Colon (tissue), 2 donors: Measurements from ENCODE around the gene S100A7A.

ENCODE experiments used
- FAIRE-seq: peaks from 2 replicates; lab custom pipeline; 2012; peaks lifted over from hg19 to GRCh38; lab: Jason Lieb, UNC
- donor health status: control.
- donor health status: control.

The S100A7A gene

DNA sequence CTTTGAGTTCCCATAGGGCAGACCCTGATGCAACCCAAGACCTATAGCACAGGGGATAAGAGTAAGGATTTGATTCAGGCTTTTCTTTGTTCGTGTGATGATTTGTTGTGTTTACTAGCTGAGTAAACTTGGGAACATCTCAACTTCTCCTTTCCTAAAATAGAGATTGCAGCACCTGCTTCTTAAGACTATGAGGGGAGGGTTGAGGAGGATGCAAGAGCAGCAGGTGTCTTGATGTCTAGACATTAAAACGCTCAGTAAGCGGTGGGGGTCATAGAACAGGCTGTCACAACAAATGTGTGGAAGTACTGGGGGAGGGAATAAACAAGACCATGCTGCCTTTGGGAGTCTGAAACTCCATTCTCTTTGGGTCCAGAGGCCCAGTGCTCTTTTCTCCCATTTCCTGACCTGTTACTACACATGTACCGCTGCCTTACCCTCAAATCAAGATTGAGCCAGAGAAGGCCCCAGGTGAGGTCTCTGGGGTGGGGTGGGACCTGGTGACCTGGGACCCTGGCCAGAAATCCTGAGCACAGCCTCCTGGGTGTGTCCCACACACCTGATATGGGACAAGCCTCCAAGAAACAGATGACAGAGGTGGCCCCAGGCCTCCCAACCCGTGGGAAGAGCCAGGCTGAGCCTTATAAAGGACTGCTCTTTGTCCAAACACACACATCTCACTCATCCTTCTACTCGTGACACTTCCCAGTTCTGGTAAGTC, at the start of gene S100A7A:
S100A7A (plus strand) TSS at position 671 of the 721 bp plus-strand sequence. CDS start 1,563 bp downstream, outside the sequence.
- no peak for FAIRE-seq

GRCh38 chr1:153367090-153367489, 49.2 kb upstream of the S100A7A start:
- no peak for FAIRE-seq

DNA sequence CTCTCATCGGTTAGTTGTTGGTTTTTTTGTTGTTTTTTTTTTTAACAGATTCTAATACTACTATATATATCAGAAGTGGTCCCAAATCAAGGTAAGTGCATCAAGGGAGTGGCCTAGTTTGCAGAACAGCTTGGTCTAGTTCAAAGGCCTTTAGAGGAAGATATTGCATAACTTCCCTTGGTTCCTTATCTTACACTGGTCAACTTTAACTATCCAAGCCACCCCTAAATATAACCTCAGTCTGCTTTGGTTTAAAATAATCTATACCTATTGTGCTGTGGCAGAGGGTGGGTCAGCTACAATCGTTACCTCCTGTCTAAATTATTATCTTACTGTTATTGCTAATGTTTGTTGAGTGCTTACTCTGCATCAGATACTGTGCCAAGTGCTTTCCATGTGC, 47.8 kb upstream of the S100A7A start:
- FAIRE-seq: no peak

DNA sequence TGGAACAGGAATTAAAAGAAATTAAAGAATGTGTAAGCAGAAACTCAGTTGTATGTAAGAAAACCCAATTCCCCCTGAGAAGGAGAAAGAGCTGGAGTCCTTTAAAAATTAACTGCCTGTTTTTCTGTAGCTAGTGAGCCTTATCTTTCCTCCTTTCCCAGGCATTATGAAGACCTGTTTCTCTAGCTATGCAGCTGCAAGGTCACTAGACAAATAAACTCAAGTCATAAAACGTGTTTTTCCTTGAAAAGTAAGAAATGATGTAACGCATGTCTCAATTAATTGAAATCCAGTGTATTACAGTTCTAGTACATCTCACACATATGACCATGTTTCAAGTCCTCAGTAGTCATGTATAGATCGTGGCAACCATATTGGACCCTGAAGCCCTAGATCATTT, 46.2 kb upstream of the S100A7A start:
- FAIRE-seq: no peak

- no peak for FAIRE-seq
Observed at GRCh38 chr1:153371231-153371630, 45.1 kb upstream of the S100A7A start.

DNA sequence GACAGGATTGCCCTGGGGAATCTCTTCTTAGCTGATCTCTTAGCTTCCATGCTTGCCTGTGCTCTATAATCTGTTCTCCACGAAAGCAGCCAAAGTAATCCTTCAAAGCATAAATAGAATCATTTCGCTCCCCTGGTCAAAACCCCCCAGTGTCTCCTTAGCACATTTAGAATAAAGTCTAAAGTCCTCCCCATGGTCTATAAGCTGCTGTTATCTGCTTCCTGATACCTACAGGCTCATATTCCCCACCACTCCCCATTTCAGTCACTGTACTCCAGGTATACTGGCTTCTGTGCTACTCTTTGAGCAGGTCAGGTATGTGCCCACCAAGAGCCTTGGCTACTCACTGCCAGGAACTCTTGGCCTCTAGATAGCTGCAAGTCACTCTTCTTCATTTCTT, 43.7 kb upstream of the S100A7A start:
- FAIRE-seq: no peak

GRCh38 chr1:153374071-153374470, 42.2 kb upstream of the S100A7A start:
- no peak for FAIRE-seq

GRCh38 chr1:153375511-153375910, 40.8 kb upstream of the S100A7A start, which contains the start of gene S100A12:
Gene S100A12 (minus strand): TSS chr1:153375621. CDS start chr1:153374592, 1,029 bp downstream.
- no peak for FAIRE-seq

- FAIRE-seq: no peak
Observed at GRCh38 chr1:153379591-153379990, 36.7 kb upstream of the S100A7A start.

DNA sequence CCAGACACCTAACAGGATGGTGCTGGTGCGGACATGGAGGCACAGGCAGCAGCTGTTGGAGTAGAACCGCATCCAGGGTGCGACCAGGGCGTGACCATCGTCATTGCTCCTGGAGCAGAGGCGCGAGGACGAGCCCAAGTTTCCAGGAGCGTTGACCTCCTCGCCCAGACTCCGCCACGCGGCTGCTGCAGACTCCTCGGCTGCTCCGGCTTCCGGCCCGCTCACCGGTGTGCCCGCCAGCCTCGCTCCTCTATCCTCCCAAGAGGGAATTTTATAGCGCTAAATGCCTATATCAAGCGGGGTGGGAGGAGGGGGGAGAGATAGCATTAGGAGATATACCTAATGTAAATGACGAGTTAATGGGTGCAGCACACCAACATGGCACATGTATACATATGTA, 35.6 kb upstream of the S100A7A start:
- no peak for FAIRE-seq

DNA sequence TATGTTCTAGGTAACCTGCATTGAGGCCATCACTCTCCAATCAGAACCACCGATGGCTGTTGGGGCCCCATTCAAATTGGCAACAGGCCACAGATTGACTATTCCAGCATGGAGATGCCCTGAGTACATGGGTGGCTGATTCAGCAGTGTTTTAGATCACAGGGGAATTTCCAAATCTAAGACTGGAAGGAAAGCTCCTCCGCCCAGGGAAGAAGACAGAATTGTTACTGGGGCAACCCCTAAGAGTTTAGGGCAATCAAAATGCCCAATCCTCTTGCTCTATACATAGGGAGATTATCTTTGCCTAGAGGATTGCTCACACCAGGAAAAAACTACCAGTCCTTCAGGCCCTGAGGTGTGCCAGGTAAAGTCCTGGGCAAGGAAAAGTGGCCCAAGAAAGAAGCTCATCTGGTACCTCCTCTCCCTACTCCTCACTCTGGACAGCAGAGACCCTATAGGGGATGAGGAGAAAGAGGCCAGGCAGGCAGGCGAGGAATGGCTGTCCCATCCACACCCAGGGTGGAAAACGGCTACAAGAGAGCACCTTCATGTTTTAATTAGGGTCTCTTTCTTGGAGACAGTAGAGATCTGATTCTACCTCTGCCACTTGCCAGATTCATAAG, 31.3 kb upstream of the S100A7A start:
- no peak for FAIRE-seq

DNA sequence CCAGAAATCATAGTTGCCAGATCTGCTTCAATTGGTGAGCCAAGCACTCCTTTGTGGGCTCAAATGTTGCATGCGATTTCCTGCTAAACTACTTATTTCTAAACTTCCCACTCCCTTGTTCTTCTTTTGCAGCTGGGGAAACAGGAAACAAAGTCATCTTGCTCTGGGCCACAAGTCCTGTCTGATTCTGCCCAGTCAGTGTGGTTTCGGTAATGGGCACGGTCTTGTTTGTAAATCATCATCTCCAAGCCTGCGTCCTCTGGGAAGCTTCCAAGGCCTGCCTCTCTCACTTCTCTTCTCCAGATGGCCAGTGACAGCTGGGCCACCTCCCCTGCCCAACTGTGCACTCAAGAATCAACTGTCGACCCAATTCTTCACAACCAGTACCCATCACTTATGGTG, 29.8 kb upstream of the S100A7A start:
- FAIRE-seq: no peak

- no peak for FAIRE-seq
Observed at GRCh38 chr1:153387001-153387400, 29.3 kb upstream of the S100A7A start.

GRCh38 chr1:153387785-153388184, 28.5 kb upstream of the S100A7A start:
- no peak for FAIRE-seq

DNA sequence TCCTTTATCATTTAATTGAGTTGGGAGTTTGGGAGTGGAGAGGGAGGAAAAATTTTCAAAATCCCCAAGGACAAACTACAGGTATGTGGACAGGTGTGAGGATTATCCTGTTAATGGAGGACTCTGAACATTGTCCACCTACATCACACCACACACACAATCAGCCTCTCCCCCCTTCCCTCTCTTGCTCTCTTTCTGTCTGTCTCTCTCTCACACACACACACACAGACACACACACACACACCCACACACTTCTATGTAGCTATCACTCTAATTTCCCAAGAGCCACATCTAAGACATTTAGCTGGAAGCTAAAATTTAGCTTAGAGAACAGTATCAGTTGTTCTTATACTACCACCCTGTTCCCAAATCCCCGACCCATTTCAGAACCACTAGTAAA, 26.9 kb upstream of the S100A7A start:
- FAIRE-seq: no peak

- no peak for FAIRE-seq
Observed at GRCh38 chr1:153389973-153390879, 26.1 kb upstream of the S100A7A start.

DNA sequence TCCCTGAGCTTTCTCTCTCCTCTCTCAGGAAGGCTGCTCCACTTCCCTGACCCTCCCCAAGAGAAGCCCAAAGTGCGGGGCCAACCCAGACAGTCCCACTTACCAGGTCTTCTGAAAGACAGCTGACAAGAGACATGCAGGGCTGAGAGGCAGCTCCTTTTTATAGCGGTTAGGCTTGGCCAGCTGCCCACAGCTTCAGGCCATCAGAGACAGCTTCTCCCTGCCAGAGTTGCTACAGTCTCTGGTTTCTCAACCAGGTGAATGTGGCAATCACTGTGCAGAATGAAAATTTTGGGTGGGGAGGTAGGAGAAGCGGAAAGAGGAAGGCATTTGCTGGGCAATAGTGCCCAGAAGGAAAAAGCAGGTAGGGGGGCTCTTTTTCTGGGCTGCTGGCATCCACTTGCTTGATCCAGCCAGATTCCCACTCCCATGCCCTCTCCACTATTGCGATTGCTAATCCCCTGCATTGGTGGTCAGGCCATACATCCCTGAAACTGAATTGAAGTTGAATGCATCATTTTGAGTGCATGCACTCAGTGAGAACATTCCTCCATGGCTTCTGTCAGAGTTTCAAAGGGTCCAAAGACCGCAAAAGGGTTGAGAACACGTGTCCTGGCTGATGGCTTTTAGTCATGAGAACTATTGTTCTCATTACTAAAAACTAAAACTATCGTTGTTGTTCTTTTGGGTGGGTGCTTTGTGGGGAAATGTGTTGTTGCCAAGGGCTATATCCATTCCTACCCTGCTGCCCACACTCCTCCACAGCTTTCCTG, 25.2 kb upstream of the S100A7A start, which contains the start of gene S100A8:
S100A8 (minus strand) TSS at position 136 of the 773 bp plus-strand sequence. CDS start 538 bp downstream, outside the sequence.
- FAIRE-seq: no peak

GRCh38 chr1:153392258-153392657, 24.1 kb upstream of the S100A7A start:
- no peak for FAIRE-seq

- FAIRE-seq: no peak
Observed at GRCh38 chr1:153392822-153393221, 23.5 kb upstream of the S100A7A start.

DNA sequence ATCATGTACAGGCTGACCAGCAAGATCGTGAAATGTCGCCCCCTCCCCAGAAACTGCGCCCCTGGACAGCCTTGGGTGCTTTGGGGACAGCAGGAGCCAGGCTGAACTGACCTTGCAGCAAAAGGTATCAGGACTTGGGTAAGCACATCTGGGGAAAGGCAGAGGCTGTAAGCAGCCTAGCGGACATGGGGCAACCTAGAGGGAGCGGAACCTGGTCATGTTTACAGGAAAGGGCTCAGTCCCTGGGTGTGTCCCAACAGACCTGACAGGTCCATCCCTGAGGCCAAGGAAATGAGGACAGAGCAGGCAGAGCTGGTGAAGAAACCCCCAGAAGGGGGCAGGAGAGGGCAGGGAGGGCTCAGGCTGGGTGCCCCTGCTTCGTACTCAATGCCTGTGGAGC, 22.4 kb upstream of the S100A7A start:
- FAIRE-seq: no peak

DNA sequence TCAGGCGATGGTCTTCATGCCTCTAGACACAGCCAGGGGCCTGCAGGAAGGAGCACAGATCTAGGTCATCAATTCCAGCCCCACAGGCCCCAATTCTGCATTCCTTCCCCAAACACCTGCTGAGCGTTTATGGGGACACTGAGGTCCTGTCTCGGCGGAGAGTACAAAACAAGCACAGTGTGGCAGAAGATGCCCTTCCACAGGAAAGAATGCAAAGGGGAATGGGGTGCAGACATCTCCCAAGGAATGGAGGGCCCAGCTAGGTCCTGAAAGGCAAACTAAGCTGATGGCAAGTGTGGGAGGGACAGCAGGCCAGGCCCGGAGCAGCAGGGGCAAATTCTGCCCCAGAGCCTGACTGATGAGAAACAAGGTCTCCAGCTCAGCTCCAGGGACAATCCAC, 21.9 kb upstream of the S100A7A start:
- FAIRE-seq: no peak

- no peak for FAIRE-seq
Observed at GRCh38 chr1:153395136-153395685, 21.1 kb upstream of the S100A7A start.
